Ecto neural progenitor cell (in vitro differentiated cells): ENCODE data around the gene KCNS1.
"Not testable (repeated sequence)": the region's sequence is repeated elsewhere in the genome, so short reads cannot be mapped to it uniquely, and the experiment has no call there.

Experiments
- DNase-seq: peaks from one replicate; pipeline ENCODE4 v3.0.0-alpha.2; 2018; ENCODE audit warnings: low spot score

Gene KCNS1

GRCh38 chr20:45073221-45073620 is 27.7 kb downstream of the KCNS1 start:
- DNase-seq, result no peak

DNA sequence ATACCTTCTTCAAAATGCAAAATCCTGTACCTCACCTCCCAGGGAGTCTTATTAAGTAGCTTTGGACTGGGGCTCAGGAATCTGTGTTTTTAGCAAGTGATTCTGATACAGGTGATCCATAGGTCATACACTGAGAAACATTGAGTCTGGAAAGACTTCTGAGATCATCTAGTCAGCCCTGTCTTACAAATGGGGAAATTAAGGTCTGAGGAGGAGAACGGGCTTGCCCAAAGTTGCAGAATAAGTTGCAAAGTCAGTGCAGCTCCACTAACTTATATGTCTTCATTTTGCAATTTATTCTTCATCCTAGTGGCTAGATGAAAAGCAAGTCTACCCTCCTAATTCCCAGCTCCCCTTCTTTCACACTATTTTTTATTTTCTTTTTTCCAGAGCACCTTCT is 28.9 kb downstream of the KCNS1 start:
- DNase-seq, result no peak

- DNase-seq, result no peak
These were observed 29.8 kb downstream of the KCNS1 start for GRCh38 chr20:45070932-45071632.

DNA sequence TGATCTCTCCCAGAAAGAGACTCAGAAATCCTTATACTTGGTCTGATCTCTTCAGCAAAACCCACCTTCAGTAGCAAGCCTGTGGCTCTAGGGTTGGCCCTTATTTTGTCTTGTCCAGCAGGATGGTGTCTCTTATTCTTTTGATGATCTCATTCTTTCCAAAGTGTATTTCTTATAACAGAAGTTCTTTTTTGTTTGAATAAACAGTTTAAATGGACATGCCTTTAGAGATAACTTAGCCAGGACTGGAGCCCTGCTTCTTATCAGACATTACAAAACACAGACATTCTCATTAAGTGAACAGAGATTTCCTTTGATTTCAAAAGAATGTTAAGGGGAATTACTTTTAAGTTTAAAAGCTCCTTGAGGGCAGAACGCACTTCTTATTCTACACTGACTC is 31.7 kb downstream of the KCNS1 start:
- no peak for DNase-seq

DNA sequence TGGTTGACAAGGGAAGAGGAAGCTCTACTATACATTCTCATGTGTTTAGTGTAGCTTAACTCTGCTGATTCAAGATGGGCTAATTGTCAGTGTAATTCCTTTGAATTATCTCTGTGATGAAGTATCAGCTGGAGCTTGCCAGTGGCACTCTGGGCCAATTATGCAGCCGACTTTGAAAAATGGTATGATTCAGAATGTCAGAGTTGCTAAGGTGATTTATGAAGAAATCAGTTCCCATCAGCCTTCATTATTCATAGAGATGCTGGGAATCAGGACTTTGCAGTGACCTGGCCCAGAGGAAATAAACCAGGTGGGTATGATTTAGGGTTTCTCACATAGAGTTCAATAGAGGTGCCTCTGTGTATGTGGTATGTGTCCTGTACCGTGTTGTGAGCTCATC is 33.4 kb downstream of the KCNS1 start:
- no peak for DNase-seq

GRCh38 chr20:45067087-45067486 is 33.8 kb downstream of the KCNS1 start:
- no peak for DNase-seq

DNA sequence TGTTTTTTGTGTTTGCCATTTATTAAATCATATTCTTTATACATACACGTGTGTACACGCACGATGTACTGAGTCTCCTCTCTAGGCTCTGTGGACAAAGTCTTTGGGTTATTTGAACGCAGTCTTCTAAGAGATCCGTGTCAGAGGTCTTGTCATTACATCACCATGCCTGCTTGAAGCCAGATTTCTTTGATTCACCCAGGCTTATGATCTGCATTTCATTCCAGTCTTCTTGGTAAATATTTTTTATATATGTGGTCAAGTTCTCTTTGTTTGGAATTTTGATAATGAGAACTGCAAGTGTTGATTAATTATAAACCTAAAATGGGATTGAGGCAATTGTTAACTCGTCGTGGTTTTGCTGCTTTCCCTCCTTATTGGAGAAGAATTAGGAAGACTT is 34.6 kb downstream of the KCNS1 start:
- no peak for DNase-seq

DNA sequence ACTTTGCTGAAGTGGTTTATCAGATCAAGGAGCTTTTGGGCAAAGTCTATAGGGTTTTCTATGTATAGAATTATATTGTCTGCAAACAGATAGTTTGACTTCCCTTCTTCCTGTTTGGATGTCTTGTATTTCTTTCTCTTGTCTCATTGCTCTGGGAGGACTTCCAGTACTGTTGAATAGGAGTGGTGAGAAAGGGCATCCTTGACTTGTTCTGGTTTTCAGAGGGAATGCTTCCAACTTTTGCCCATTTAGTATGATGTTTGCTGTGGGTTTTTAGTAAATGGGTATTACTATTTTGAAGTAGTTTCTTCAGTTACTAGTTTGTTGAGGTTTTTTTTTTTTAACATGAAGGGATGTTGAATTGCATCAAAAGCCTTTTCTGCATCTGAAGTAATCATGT is 36.1 kb downstream of the KCNS1 start:
- no peak for DNase-seq

- not testable (repeated sequence) for DNase-seq
These were observed 37.8 kb downstream of the KCNS1 start for GRCh38 chr20:45063107-45063506.

- no peak for DNase-seq
These were observed 39.7 kb downstream of the KCNS1 start for GRCh38 chr20:45061244-45061643.

GRCh38 chr20:45060294-45060693 is 40.6 kb downstream of the KCNS1 start:
- no peak for DNase-seq

DNA sequence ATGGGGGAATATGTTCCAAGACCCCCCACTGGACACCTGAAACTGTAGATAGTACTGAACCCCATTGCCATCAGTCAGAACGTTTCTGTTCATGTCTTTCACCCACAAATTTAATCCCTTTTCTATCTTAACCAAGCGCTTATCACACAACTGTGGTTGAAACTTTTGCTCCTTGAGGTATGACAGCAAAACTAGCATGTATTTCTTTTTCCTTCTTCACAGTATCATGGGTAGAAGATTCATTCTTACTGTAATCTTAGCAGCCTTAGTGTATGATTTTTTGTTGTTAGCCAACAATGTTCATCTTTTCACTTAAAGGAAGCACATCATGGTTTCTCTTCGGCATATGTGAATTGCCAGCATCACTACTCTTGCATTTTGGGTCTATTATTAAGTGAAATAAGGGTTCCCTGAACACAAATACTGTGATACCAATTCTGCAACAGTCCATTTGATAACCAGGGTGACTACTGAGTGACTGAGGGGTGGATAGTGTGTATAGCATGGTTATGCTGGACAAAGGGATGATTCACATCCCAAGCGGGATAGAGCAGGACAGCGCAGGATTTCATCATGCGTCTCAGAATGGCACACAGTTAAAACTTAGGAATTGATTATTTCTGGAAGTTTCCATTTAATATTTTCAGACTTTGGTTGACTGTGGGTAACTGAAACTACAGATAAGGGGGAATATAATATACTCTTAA is 41.8 kb downstream of the KCNS1 start:
- DNase-seq, result no peak

GRCh38 chr20:45058168-45058850 is 42.6 kb downstream of the KCNS1 start:
- DNase-seq, result no peak

GRCh38 chr20:45056473-45057173 is 44.3 kb downstream of the KCNS1 start:
- no peak for DNase-seq

DNA sequence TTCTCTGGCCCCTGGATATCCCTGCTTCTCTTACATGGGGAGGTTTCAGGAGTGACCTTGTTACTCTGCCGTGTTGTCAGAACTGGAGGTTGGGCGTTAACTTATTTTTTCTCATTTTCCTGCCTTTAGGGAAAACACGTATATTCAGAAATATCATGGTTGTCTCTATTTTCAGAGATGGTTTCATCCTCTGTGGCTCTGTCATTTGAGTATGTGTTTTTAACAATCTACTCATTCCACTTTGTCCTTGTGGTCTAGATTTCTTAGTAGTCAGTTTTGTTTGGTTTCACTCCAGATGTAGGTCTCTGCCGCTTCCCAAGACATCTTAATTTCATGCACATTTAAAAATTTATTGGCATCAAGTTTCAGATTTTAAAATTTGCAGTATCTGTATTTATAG is 45.9 kb downstream of the KCNS1 start:
- DNase-seq, result no peak

DNA sequence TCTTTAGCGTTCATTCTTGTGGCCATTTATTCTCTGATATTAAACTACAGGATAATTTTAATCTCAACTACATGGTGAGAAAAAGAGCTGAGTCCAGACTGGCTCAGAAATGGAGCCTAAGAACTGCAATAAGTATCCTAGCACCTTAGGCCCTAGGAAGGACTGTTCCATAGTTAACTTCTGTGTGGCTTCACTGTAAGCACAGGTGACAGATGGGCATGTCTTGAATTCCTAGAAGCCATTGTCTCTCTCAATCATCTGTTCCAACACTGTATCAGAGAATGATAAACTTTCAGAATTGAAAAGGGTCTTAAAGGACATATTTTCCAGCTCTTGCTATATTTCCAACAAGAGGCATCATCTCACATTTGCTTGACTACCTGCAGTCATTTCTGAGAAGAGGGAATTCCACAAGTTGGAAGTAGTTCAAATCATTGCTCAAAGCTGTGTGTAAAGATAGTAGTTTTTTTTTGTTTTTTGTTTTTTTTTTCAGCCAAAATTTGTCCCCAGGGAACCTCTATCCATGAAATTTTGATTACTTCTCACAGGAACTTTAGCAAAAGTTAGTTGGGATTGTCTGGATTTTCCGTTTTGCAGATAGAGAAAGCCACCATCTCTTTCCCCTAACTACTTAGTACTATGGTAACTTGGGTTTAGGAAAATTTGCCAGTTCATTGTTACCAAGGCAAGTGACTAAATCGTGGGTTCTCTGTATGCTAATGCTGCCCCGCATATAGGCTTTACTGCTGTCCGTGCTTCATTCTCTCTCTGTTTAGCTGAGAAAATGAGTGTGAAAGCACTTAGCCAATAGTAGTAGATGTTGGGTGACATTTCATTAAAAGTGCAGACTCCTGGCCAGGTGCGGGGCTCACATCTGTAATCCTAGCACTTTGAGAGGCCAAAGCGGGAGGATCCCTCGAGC is 47.2 kb downstream of the KCNS1 start:
- no peak for DNase-seq

GRCh38 chr20:45052698-45053429 is 48.1 kb downstream of the KCNS1 start:
- no peak for DNase-seq

DNA sequence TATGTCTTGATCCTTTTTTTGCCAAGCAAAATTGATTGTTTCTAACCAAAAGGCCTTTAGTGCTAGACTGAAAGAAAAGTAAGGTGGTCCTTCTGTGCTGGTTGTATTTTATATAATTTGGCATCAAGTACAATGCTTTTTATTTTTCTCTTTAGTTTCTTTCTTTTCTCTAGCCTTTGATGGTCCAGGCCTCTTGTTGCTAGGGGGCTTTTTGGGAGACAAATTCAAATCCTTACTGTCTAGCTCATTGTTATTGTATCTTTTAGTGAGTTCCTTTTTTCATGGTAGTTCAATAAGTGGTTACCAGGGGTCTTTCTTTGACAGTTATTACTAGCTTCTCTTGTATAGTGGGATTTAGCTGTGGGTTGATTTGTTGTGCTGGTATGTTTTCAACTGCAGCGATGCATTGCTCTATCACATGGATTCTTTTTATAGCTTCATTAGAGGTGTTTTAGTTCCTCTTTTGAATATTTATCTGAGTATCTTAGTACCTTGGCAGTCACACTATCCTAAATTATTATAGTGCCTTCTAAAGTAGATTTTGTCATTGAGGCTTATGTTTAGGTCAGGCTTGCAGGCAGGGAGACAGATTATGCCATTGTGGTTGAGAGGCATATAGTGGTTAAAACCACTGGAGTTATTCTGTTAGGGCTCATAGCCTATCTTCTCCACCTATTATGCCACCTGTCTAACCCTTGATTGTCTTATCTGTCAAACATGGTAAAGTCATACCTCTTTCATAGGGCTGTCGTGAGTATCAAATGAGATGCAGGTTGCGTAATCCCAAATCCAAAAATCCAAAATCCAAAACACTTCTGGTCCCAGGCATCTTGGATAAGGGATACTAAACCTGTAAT is 49.5 kb downstream of the KCNS1 start:
- DNase-seq, result no peak

GRCh38 chr20:45049904-45050471 is 50.9 kb downstream of the KCNS1 start:
- no peak for DNase-seq

DNA sequence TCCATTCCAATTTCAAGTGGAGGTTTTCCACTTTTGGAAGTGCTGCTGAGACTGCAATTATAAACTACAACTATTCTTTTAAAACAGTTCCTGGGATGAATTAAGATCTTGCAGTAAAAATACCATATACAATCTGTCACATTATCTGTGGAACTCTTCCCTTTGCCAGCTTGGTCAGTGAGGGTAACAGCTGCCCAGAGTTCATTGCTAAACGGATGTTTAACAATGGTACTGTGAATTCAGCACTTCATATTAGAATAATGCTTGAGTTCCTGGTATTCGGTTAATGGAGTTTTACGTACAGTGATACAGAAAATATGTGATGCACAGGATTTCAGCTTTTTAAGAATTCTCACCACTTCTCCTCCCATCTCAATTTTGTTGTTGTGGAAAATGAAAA is 51.5 kb downstream of the KCNS1 start:
- no peak for DNase-seq
